Fibroblast of villous mesenchyme (primary cell): Measurements from ENCODE around the gene MEGF8. TPM values are rescaled to one million over a fixed set of nuclear protein-coding genes. Genes with fewer than 3 reads are reported as not detected.

Experiments
- DNase-seq: peaks from one replicate; pipeline ENCODE4 v3.0.0-alpha.2; 2010; ENCODE audit warnings: low read depth
- H3K4me3 ChIP-seq: 2 replicates; pipeline ENCODE4 v1.5.1; 2011; ENCODE audit warnings: low read depth, mild to moderate bottlenecking, low read length
- CTCF ChIP-seq: IDR thresholded peaks from 2 replicates; pipeline ENCODE4 v1.5.1; 2012; ENCODE audit warnings: low read depth, mild to moderate bottlenecking, low read length; ENCODE audit not compliant: insufficient read depth
- total RNA-seq: library from RNA; depleted of rRNA; stranded (reverse); fragments of >200 nt; gene quantifications from 2 replicates; pipeline ENCODE4 v1.2.3, GENCODE V29; 2012

MEGF8 gene
- total RNA-seq, 1 donor = 21.2 TPM

- DNase-seq = no peak
- peak overlapping the region; percentile 68 for H3K4me3 ChIP-seq
- no peak for TF ChIP-seq CTCF
These were observed 96.9 kb downstream of the MEGF8 start for GRCh38 chr19:42422092-42422900.

- TF ChIP-seq CTCF = no peak
- DNase-seq = no peak
- peak overlapping the region; percentile 68 for H3K4me3 ChIP-seq
These were observed 97.5 kb downstream of the MEGF8 start for GRCh38 chr19:42422901-42423461.

- no peak for TF ChIP-seq CTCF
- peak overlapping the region; percentile 68 for H3K4me3 ChIP-seq
- DNase-seq = peak; percentile 94
These were observed 98.3 kb downstream of the MEGF8 start for GRCh38 chr19:42423462-42424344.

- no peak for TF ChIP-seq CTCF
- peak overlapping the region; percentile 68 for H3K4me3 ChIP-seq
- DNase-seq = no peak
These were observed 98.9 kb downstream of the MEGF8 start for GRCh38 chr19:42424345-42424707.

GRCh38 chr19:42424712-42425131, 99.3 kb downstream of the MEGF8 start:
- TF ChIP-seq CTCF = peak; percentile 42
- no peak for DNase-seq
- H3K4me3 ChIP-seq = no peak overlapping the region

GRCh38 chr19:42426643-42427042, 101.2 kb downstream of the MEGF8 start:
- TF ChIP-seq CTCF = no peak
- no peak for DNase-seq
- H3K4me3 ChIP-seq = no peak overlapping the region
